ENCODE results near the gene CACNA1A. TPM values are rescaled to one million over a fixed set of nuclear protein-coding genes. Genes with fewer than 3 reads are reported as not detected.

CACNA1A gene
- total and polyA plus RNA-seq, 2 of the 4 experiments (the other 2 are of a cell fraction): 5.9 to 15.0 TPM

- Histone ChIP-seq H3K18ac (ENCODE audit: low read depth, low read length) (no peak overlapping the region), H4K20me1 (ENCODE audit: insufficient read depth, low read length) (no peaks in the 10 kb centered on the region), H2AK5ac (ENCODE audit: low read depth, low read length) (no peak overlapping the region), H3K4me1 (ENCODE audit: control insufficient read depth, insufficient read depth, low read length) (no peaks in the 10 kb centered on the region), H3K27me3 (ENCODE audit: control insufficient read depth, insufficient read depth, low read length) (no peaks in the 10 kb centered on the region), H3K4ac (ENCODE audit: low read depth, low read length) (no peak overlapping the region), H3K27ac (ENCODE audit: insufficient read depth, low read length) (no peak overlapping the region), H3K4me2 (ENCODE audit: low read depth, low read length) (no peak overlapping the region), H3K9me1 (ENCODE audit: insufficient read depth, low read length) (no peaks in the 10 kb centered on the region), H3K14ac (replicated peaks; ENCODE audit: low read depth, low read length) (no peak overlapping the region), H2BK15ac (ENCODE audit: low read depth, low read length) (no peak overlapping the region), H3K36me3 (ENCODE audit: control insufficient read depth, insufficient read depth, low read length) (no peaks in the 10 kb centered on the region), H4K8ac (ENCODE audit: low read depth in 2 of 2, low read length in 2 of 2) (no peak overlapping the region), H2BK5ac (ENCODE audit: low read depth, low read length, poor library complexity, severe bottlenecking) (no peak overlapping the region), H2BK20ac (ENCODE audit: low read depth, low read length) (no peak overlapping the region), H2AK9ac (replicated peaks; ENCODE audit: low read depth, low read length, poor library complexity) (no peak overlapping the region), H2AFZ (replicated peaks; ENCODE audit: low read length, poor library complexity) (no peak overlapping the region), H4K91ac (ENCODE audit: insufficient read depth, low read depth, low read length) (no peak overlapping the region), H2BK120ac (ENCODE audit: low read depth, low read length) (no peak overlapping the region), H3K9ac (ENCODE audit: low read depth, low read length) (no peak overlapping the region), H3K9me3 (ENCODE audit: control insufficient read depth, insufficient read depth, low read length) (no peaks in the 10 kb centered on the region), H4K5ac (ENCODE audit: low read depth, low read length) (no peak overlapping the region), H3K23ac (ENCODE audit: low read depth, low read length) (no peak overlapping the region), H3K56ac (ENCODE audit: extremely low read depth, insufficient read depth, low read length) (no peak overlapping the region), H3K4me3 (ENCODE audit: insufficient read depth, low read depth, low read length) (no peak overlapping the region), H3K79me1 (ENCODE audit: low read depth in 1 of 2, low read length in 2 of 2) (no peaks in the 10 kb centered on the region)
- POLR2A ChIA-PET (ENCODE audit: unreplicated experiment): no interaction called here
- WGBS, 2 experiments (ENCODE audit: extremely low coverage in 2 of 2, insufficient read length in 1 of 2): 80% methylated on average over 2 of the region's 4 CpGs; no CpG with 5 or more reads in 1 of the 2 experiments
- CTCF ChIA-PET: no interaction called here
- BruUV-seq (replicated peaks): no TSS peak
- intact Hi-C loops (cut with micrococcal nuclease): no loop called here
- dilution Hi-C loops (cut with HindIII; ENCODE audit: low sequenced_read_pairs, unreplicated experiment): no loop called here
- ATAC-seq (ENCODE audit: low read depth) (no peak), DNase-seq (no peak)
- TF ChIP-seq BHLHE40 (IDR thresholded peaks at IDR 0.05; ENCODE audit: low read depth, low read length): no peak
- in situ Hi-C loops (cut with MboI; ENCODE audit: low sequenced_read_pairs): no loop called here
These were observed 123.7 kb downstream of the CACNA1A start for GRCh38 chr19:13382633-13382938.

Measured in IMR-90 (cell line).